Measurements from ENCODE around the gene IER5L. TPM values are rescaled to one million over a fixed set of nuclear protein-coding genes. Genes with fewer than 3 reads are reported as not detected.

IER5L gene
- total RNA-seq, 1 experiment from 2014 or later: 4.6 TPM

DNA sequence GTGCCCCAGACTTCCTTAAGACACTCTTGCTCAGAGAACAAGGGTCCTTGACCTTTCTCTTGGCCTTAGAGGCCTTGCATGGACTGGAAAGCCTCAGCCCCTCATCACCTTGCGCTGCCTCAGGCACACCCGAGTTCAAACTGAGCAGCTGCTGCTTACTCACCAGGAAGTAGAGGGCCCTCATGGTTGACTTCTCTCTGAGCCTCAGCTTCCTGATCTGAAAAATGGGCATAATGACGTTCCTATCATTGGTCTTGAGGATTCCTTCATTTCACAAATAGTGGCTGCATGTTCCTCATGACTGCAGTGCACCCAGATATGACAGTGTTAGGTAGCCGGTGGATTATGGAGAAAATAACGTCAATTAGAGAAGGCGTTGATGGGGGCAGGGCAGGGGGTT lies 28.6 kb downstream of the IER5L start:
- H3K27ac Mint-ChIP-seq: no peak overlapping the region
- peaks cover 4% of the 10 kb centered on the region; the same call in 1 of the 2 replicates for H3K36me3 Mint-ChIP-seq
- H3K4me3 Mint-ChIP-seq: no peak overlapping the region
- POLR2A ChIA-PET: no interaction called here
- no peaks in the 10 kb centered on the region for H3K9me3 Mint-ChIP-seq
- TF ChIP-seq SMAD4 (CRISPR knock-in tag; IDR thresholded peaks at IDR 0.05): no peak
- TF ChIP-seq, protein P1, sequence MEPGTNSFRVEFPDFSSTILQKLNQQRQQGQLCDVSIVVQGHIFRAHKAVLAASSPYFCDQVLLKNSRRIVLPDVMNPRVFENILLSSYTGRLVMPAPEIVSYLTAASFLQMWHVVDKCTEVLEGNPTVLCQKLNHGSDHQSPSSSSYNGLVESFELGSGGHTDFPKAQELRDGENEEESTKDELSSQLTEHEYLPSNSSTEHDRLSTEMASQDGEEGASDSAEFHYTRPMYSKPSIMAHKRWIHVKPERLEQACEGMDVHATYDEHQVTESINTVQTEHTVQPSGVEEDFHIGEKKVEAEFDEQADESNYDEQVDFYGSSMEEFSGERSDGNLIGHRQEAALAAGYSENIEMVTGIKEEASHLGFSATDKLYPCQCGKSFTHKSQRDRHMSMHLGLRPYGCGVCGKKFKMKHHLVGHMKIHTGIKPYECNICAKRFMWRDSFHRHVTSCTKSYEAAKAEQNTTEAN (CRISPR knock-in tag; IDR thresholded peaks at IDR 0.05): no peak
- TF ChIP-seq, protein P2, sequence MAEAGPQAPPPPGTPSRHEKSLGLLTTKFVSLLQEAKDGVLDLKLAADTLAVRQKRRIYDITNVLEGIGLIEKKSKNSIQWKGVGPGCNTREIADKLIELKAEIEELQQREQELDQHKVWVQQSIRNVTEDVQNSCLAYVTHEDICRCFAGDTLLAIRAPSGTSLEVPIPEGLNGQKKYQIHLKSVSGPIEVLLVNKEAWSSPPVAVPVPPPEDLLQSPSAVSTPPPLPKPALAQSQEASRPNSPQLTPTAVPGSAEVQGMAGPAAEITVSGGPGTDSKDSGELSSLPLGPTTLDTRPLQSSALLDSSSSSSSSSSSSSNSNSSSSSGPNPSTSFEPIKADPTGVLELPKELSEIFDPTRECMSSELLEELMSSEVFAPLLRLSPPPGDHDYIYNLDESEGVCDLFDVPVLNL (CRISPR knock-in tag; IDR thresholded peaks at IDR 0.05; ENCODE audit: borderline replicate concordance, low read depth): no peak
- TF ChIP-seq TEAD1 (CRISPR knock-in tag; IDR thresholded peaks at IDR 0.05): no peak
- no peak for TF ChIP-seq MYBL2 (CRISPR knock-in tag; IDR thresholded peaks at IDR 0.05)
- TF ChIP-seq, protein P3, sequence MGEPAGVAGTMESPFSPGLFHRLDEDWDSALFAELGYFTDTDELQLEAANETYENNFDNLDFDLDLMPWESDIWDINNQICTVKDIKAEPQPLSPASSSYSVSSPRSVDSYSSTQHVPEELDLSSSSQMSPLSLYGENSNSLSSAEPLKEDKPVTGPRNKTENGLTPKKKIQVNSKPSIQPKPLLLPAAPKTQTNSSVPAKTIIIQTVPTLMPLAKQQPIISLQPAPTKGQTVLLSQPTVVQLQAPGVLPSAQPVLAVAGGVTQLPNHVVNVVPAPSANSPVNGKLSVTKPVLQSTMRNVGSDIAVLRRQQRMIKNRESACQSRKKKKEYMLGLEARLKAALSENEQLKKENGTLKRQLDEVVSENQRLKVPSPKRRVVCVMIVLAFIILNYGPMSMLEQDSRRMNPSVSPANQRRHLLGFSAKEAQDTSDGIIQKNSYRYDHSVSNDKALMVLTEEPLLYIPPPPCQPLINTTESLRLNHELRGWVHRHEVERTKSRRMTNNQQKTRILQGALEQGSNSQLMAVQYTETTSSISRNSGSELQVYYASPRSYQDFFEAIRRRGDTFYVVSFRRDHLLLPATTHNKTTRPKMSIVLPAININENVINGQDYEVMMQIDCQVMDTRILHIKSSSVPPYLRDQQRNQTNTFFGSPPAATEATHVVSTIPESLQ (CRISPR knock-in tag; IDR thresholded peaks at IDR 0.05): no peak
- TF ChIP-seq, protein P4, sequence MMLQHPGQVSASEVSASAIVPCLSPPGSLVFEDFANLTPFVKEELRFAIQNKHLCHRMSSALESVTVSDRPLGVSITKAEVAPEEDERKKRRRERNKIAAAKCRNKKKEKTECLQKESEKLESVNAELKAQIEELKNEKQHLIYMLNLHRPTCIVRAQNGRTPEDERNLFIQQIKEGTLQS (CRISPR knock-in tag; conservative IDR thresholded peaks at IDR 0.05): no peak
- no peak for TF ChIP-seq TCF7 (CRISPR knock-in tag; IDR thresholded peaks at IDR 0.05; ENCODE audit: low read depth)
- TF ChIP-seq ELF4 (CRISPR knock-in tag; IDR thresholded peaks at IDR 0.05; ENCODE audit: low read depth): no peak
- no peak for ATAC-seq
- DNase-seq (ENCODE audit: low spot score): no peak
- H3K4me1 Mint-ChIP-seq: peaks cover 23% of the 10 kb centered on the region
- no peaks in the 10 kb centered on the region for H3K27me3 Mint-ChIP-seq (ENCODE audit: low read depth)
- CTCF ChIA-PET: interaction anchor here (1.4 kb wide), 1 partner anchor 18 kb away, joined by 6 read pairs; no protein-coding TSS in a partner anchor

DNA sequence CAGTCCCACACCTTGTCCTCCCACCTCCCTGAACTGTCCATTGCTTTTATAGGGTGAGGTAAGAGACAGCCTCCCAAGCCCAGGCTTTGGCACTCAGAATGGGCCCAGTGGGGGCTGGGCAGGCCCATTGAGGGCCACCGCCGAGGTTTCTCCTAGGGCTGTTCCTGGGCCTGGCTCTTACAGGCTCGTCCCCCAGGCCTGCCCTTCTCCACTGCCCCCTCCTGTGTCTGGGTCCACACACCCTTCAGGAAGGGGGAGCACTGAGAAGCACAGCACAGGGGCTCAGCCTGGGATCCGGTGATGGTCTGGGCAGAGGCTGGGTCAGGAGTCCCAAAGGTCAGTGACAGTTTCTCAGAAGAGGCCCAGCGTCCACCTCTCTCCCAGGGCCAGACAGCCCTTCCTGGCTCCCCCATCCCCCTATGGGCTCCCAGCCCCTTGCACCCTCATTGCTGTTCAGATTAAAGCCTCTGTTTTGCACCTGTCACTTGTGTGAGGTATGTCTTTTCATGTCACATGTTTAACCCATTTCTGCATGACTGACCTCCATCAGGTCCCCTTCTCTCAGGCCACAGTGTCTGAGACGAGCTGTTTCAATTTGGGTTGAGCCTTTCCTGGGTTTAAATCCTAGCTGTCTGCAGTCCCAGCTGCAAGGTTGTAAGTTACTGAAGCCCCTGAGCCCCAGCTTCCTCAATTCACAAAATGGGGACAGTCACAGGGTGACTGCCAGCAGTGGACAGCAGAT lies 29.4 kb downstream of the IER5L start:
- ChIA-PET POLR2A (no interaction called here), CTCF (interaction anchor here (1.4 kb wide), 1 partner anchor 17 kb away, joined by 6 read pairs; no protein-coding TSS in a partner anchor)
- Mint-ChIP-seq H3K27ac (no peak overlapping the region), H3K4me3 (no peak overlapping the region), H3K27me3 (ENCODE audit: low read depth) (no peaks in the 10 kb centered on the region), H3K36me3 (peaks cover 10% of the 10 kb centered on the region), H3K4me1 (peaks cover 29% of the 10 kb centered on the region), H3K9me3 (no peaks in the 10 kb centered on the region)
- ATAC-seq (no peak), DNase-seq (ENCODE audit: low spot score) (no peak)
- no peak for TF ChIP-seq TEAD1 (CRISPR knock-in tag; IDR thresholded peaks at IDR 0.05)
- TF ChIP-seq, protein P5, sequence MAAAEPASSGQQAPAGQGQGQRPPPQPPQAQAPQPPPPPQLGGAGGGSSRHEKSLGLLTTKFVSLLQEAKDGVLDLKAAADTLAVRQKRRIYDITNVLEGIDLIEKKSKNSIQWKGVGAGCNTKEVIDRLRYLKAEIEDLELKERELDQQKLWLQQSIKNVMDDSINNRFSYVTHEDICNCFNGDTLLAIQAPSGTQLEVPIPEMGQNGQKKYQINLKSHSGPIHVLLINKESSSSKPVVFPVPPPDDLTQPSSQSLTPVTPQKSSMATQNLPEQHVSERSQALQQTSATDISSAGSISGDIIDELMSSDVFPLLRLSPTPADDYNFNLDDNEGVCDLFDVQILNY (CRISPR knock-in tag; IDR thresholded peaks at IDR 0.05): no peak
- no peak for TF ChIP-seq ELF4 (CRISPR knock-in tag; IDR thresholded peaks at IDR 0.05; ENCODE audit: low read depth)
- TF ChIP-seq TEAD4 (CRISPR knock-in tag; IDR thresholded peaks at IDR 0.05): no peak
- TF ChIP-seq TCF7 (CRISPR knock-in tag; IDR thresholded peaks at IDR 0.05; ENCODE audit: low read depth): no peak
- TF ChIP-seq, protein P6, sequence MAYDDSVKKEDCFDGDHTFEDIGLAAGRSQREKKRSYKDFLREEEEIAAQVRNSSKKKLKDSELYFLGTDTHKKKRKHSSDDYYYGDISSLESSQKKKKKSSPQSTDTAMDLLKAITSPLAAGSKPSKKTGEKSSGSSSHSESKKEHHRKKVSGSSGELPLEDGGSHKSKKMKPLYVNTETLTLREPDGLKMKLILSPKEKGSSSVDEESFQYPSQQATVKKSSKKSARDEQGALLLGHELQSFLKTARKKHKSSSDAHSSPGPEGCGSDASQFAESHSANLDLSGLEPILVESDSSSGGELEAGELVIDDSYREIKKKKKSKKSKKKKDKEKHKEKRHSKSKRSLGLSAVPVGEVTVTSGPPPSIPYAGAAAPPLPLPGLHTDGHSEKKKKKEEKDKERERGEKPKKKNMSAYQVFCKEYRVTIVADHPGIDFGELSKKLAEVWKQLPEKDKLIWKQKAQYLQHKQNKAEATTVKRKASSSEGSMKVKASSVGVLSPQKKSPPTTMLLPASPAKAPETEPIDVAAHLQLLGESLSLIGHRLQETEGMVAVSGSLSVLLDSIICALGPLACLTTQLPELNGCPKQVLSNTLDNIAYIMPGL (CRISPR knock-in tag; IDR thresholded peaks at IDR 0.05): no peak
- TF ChIP-seq, protein P1 (CRISPR knock-in tag; IDR thresholded peaks at IDR 0.05): no peak
- TF ChIP-seq RELA (CRISPR knock-in tag; IDR thresholded peaks at IDR 0.05; ENCODE audit: borderline replicate concordance): no peak
- TF ChIP-seq, protein P7, sequence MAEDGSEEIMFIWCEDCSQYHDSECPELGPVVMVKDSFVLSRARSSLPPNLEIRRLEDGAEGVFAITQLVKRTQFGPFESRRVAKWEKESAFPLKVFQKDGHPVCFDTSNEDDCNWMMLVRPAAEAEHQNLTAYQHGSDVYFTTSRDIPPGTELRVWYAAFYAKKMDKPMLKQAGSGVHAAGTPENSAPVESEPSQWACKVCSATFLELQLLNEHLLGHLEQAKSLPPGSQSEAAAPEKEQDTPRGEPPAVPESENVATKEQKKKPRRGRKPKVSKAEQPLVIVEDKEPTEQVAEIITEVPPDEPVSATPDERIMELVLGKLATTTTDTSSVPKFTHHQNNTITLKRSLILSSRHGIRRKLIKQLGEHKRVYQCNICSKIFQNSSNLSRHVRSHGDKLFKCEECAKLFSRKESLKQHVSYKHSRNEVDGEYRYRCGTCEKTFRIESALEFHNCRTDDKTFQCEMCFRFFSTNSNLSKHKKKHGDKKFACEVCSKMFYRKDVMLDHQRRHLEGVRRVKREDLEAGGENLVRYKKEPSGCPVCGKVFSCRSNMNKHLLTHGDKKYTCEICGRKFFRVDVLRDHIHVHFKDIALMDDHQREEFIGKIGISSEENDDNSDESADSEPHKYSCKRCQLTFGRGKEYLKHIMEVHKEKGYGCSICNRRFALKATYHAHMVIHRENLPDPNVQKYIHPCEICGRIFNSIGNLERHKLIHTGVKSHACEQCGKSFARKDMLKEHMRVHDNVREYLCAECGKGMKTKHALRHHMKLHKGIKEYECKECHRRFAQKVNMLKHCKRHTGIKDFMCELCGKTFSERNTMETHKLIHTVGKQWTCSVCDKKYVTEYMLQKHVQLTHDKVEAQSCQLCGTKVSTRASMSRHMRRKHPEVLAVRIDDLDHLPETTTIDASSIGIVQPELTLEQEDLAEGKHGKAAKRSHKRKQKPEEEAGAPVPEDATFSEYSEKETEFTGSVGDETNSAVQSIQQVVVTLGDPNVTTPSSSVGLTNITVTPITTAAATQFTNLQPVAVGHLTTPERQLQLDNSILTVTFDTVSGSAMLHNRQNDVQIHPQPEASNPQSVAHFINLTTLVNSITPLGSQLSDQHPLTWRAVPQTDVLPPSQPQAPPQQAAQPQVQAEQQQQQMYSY (CRISPR knock-in tag; IDR thresholded peaks at IDR 0.05): no peak
- no peak for TF ChIP-seq SP1 (CRISPR knock-in tag; conservative IDR thresholded peaks at IDR 0.05)
- TF ChIP-seq, protein P8, sequence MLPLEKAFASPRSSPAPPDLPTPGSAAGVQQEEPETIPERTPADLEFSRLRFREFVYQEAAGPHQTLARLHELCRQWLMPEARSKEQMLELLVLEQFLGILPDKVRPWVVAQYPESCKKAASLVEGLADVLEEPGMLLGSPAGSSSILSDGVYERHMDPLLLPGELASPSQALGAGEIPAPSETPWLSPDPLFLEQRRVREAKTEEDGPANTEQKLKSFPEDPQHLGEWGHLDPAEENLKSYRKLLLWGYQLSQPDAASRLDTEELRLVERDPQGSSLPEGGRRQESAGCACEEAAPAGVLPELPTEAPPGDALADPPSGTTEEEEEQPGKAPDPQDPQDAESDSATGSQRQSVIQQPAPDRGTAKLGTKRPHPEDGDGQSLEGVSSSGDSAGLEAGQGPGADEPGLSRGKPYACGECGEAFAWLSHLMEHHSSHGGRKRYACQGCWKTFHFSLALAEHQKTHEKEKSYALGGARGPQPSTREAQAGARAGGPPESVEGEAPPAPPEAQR (CRISPR knock-in tag; IDR thresholded peaks at IDR 0.05): no peak
- TF ChIP-seq, protein P9, sequence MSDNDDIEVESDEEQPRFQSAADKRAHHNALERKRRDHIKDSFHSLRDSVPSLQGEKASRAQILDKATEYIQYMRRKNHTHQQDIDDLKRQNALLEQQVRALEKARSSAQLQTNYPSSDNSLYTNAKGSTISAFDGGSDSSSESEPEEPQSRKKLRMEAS (CRISPR knock-in tag; IDR thresholded peaks at IDR 0.05): no peak
- TF ChIP-seq NFATC4 (CRISPR knock-in tag; IDR thresholded peaks at IDR 0.05): no peak
